ENCODE results near the gene DDC.

The DDC gene

GRCh38 chr7:50416527-50417182 is 148.6 kb downstream of the DDC start:
- DNase-seq (ENCODE audit: low read depth in 2 of 2): no peak

- no peak for DNase-seq (ENCODE audit: low read depth in 2 of 2)
Measured at GRCh38 chr7:50415844-50416364, 149.3 kb downstream of the DDC start.

DNA sequence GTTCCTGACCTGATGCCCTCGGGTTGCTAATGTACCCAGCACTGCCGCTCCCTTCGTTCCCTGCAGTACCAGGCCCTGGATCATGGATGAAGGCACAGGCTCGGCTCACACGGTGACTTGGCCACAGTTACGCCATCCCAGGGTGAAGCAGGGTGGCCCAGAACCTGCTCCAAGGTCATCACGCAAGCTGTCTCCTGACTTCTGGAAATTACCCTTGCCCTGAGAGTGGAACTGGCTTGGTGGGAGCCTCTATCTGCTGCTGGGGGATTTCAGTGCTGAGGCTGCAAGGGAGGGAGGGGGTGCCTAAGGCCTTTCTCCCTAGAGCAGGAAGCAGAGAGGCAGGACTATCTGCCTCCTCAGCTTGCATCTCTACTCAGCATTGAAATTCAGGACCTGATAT is 151.6 kb downstream of the DDC start:
- no peak for DNase-seq (ENCODE audit: low read depth in 2 of 2)

DNA sequence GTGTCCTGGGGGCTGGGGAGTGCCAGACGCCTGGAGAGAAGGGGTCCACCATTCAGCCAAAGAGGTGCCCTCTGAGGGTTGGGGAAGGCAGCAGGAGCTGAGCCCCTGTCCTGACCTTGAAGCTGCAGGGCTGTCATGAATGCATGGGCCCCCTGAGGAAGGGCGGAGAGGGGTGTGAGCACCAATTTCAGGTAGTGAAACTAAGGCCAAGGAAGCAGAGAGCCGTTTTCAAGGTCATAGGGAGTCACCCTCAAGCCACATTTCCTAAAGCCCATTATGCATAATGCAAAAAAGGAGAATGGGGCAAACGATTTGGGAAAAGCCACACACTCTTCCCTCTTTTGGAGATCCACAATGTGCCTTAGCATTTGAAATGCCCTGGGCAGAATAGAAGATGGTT is 152.2 kb downstream of the DDC start:
- DNase-seq (ENCODE audit: low read depth in 2 of 2): no peak

GRCh38 chr7:50411332-50411731 is 153.9 kb downstream of the DDC start:
- no peak for DNase-seq (ENCODE audit: low read depth in 2 of 2)

GRCh38 chr7:50409856-50410745 is 155.1 kb downstream of the DDC start:
- no peak for DNase-seq (ENCODE audit: low read depth in 2 of 2)
